AG10803 (cell line): ENCODE results near the gene CCDC28A.

Experiments used
- DNase-seq: peaks from one replicate; pipeline ENCODE4 v3.0.0; 2010; ENCODE audit warnings: low read depth
- H3K4me3 ChIP-seq: 2 replicates; pipeline ENCODE4 v1.5.1; 2011; ENCODE audit warnings: mild to moderate bottlenecking, low read length, control low read depth
- CTCF ChIP-seq: conservative IDR thresholded peaks from 2 replicates; pipeline ENCODE4 v1.5.1; 2011; ENCODE audit warnings: mild to moderate bottlenecking, low read length, control low read depth, inconsistent platforms

CCDC28A gene

GRCh38 chr6:138805016-138805765 is 31.6 kb downstream of the CCDC28A start:
- DNase-seq: peak; percentile 87
- H3K4me3 ChIP-seq: no peak overlapping the region
- TF ChIP-seq CTCF: peak; percentile 19; the same call in 1 of the 2 replicates

- no peak for TF ChIP-seq CTCF
- no peak for DNase-seq
- H3K4me3 ChIP-seq: no peak overlapping the region
Measured at GRCh38 chr6:138806889-138807288, 33.3 kb downstream of the CCDC28A start.

GRCh38 chr6:138809677-138810076 is 36.1 kb downstream of the CCDC28A start:
- TF ChIP-seq CTCF: no peak
- H3K4me3 ChIP-seq: no peak overlapping the region
- no peak for DNase-seq

GRCh38 chr6:138811866-138812265 is 38.3 kb downstream of the CCDC28A start:
- no peak overlapping the region for H3K4me3 ChIP-seq
- no peak for TF ChIP-seq CTCF
- DNase-seq: no peak

- no peak overlapping the region for H3K4me3 ChIP-seq
- no peak for DNase-seq
- no peak for TF ChIP-seq CTCF
Measured at GRCh38 chr6:138814179-138814834, 40.7 kb downstream of the CCDC28A start.

- DNase-seq: no peak
- no peak for TF ChIP-seq CTCF
- no peak overlapping the region for H3K4me3 ChIP-seq
Measured at GRCh38 chr6:138815221-138815620, 41.7 kb downstream of the CCDC28A start.

GRCh38 chr6:138815797-138816528 is 42.4 kb downstream of the CCDC28A start:
- peak; percentile 80 for TF ChIP-seq CTCF

More at GRCh38 chr6:138815797-138816528, 42.4 kb downstream of the CCDC28A start:
- H3K4me3 ChIP-seq: no peak overlapping the region
- DNase-seq: peak; percentile 75
